H1 (cell line): ENCODE measurements around the gene CACNA1B. TPM values are rescaled to one million over a fixed set of nuclear protein-coding genes. Genes with fewer than 3 reads are reported as not detected.

Experiments used
- CTCF ChIA-PET: fragments of 300-600 bp; sonication (Branson Sonifier 250); formaldehyde crosslinking; loops from one replicate; lab custom pipeline; 2021; ENCODE audit not compliant: partially characterized antibody; lab: Charles Lee
- POLR2A ChIA-PET: fragments of 300-600 bp; sonication (Branson Sonifier 250); formaldehyde crosslinking; loops from one replicate; lab custom pipeline; 2021; ENCODE audit warnings: inconsistent platforms; ENCODE audit not compliant: partially characterized antibody; lab: Charles Lee
- DNase-seq, 2 experiments: peaks; one replicate each; pipeline versions ENCODE4 v3.0.0 to v3.0.0-alpha.2; 2010 to 2022; ENCODE audit warnings: low spot score in 2 of 2, low read depth in 1 of 2, mixed read lengths in 1 of 2
- FAIRE-seq: peaks from 2 replicates; lab custom pipeline; 2011; peaks lifted over from hg19 to GRCh38; lab: Jason Lieb, UNC
- H2AFZ ChIP-seq: 2 replicates; pipeline ENCODE4 v1.8.1; 2012; ENCODE audit warnings: low read length, inconsistent platforms
- H2AK5ac ChIP-seq: 2 replicates; pipeline ENCODE4 v1.6.1; 2013; ENCODE audit warnings: low read depth, low read length
- H2BK120ac ChIP-seq: replicated peaks from 2 replicates; pipeline ENCODE3; 2013; ENCODE audit warnings: low read depth, low read length, inconsistent platforms
- H2BK12ac ChIP-seq: 2 replicates; pipeline ENCODE4 v1.6.1; 2013; ENCODE audit warnings: low read depth, low read length
- H2BK15ac ChIP-seq: 2 replicates; pipeline ENCODE4 v1.6.1; 2013; ENCODE audit warnings: low read length
- H2BK20ac ChIP-seq: 2 replicates; pipeline ENCODE4 v1.6.1; 2013; ENCODE audit warnings: low read length
- H2BK5ac ChIP-seq: 2 replicates; pipeline ENCODE4 v1.6.1; 2013; ENCODE audit warnings: low read depth, low read length
- H3K14ac ChIP-seq: 2 replicates; pipeline ENCODE4 v1.6.1; 2013; ENCODE audit warnings: inconsistent platforms; ENCODE audit not compliant: insufficient read length
- H3K18ac ChIP-seq: 2 replicates; pipeline ENCODE4 v1.6.1; 2013; ENCODE audit warnings: low read length; ENCODE audit errors: extremely low read depth
- H3K23ac ChIP-seq: 2 replicates; pipeline ENCODE4 v1.6.1; 2013; ENCODE audit warnings: inconsistent platforms; ENCODE audit not compliant: insufficient read length
- H3K23me2 ChIP-seq: 2 replicates; pipeline ENCODE4 v1.6.1; 2013; ENCODE audit warnings: low read depth, low read length
- H3K27ac ChIP-seq: 2 replicates; pipeline ENCODE4 v1.6.1; 2011; ENCODE audit warnings: low read depth, low read length, inconsistent platforms
- H3K27me3 ChIP-seq, 4 experiments: replicated peaks in 1 of 4; 1 replicate in 1 of 4; 2 replicates in 3 of 4; pipeline versions ENCODE4 v1.6.1 to v1.8.1; 2011 to 2013; ENCODE audit warnings: low read length in 3 of 4, mild to moderate bottlenecking in 3 of 4, inconsistent platforms in 2 of 4, mixed read lengths in 2 of 4, moderate library complexity in 1 of 4; ENCODE audit not compliant: control insufficient read depth in 3 of 4, insufficient read depth in 3 of 4; ENCODE audit errors: extremely low read depth in 1 of 4
- H3K36me3 ChIP-seq, 4 experiments: 2 replicates each; pipeline versions ENCODE4 v1.6.1 to v1.8.1; 2011 to 2013; ENCODE audit warnings: mild to moderate bottlenecking in 4 of 4, low read length in 3 of 4, moderate library complexity in 2 of 4, control low read depth in 1 of 4, inconsistent platforms in 1 of 4; ENCODE audit not compliant: insufficient read depth in 4 of 4, control insufficient read depth in 2 of 4
- H3K4ac ChIP-seq: replicated peaks from 2 replicates; pipeline ENCODE3; 2013; ENCODE audit warnings: low read length, low read depth, mixed read lengths, inconsistent platforms; ENCODE audit not compliant: insufficient read length
- H3K4me1 ChIP-seq, 4 experiments: replicated peaks in 1 of 4; 1 replicate in 1 of 4; 2 replicates in 3 of 4; pipeline versions ENCODE4 v1.6.1 to v1.8.1; 2011 to 2013; ENCODE audit warnings: low read length in 3 of 4, inconsistent platforms in 2 of 4, mixed read lengths in 1 of 4; ENCODE audit not compliant: insufficient read depth in 4 of 4, control insufficient read depth in 3 of 4
- H3K4me2 ChIP-seq, 2 experiments: 2 replicates each; pipeline versions ENCODE4 v1.6.1 to v1.8.1; 2011 to 2013; ENCODE audit warnings: low read depth in 2 of 2, low read length in 2 of 2, control low read depth in 1 of 2, inconsistent platforms in 1 of 2, mild to moderate bottlenecking in 1 of 2; ENCODE audit not compliant: insufficient read depth in 1 of 2
- H3K4me3 ChIP-seq, 4 experiments: fragments of 200-600, 300-600 bp in 1 of 4; sonication (generic), shearing (Covaris generic), sonication (Bioruptor Twin) in 1 of 4; 2 replicates each; pipeline versions ENCODE4 v1.5.1 to v1.8.1; 2011 to 2016; ENCODE audit warnings: low read length in 4 of 4, low read depth in 3 of 4, control low read depth in 2 of 4, inconsistent platforms in 2 of 4, mild to moderate bottlenecking in 2 of 4, mixed read lengths in 1 of 4, moderate library complexity in 1 of 4; ENCODE audit not compliant: insufficient read depth in 2 of 4; ENCODE audit errors: extremely low read depth in 1 of 4
- H3K56ac ChIP-seq: replicated peaks from 2 replicates; pipeline ENCODE3; 2013; ENCODE audit warnings: low read depth, mild to moderate bottlenecking, mixed read lengths, low read length, inconsistent platforms; ENCODE audit not compliant: insufficient read length
- H3K79me1 ChIP-seq: 2 replicates; pipeline ENCODE4 v1.6.1; 2013; ENCODE audit warnings: low read depth, low read length, control low read depth
- H3K79me2 ChIP-seq, 2 experiments: 2 replicates each; pipeline versions ENCODE4 v1.6.1 to v1.8.1; 2012 to 2013; ENCODE audit warnings: low read length in 2 of 2, mild to moderate bottlenecking in 2 of 2, inconsistent platforms in 1 of 2; ENCODE audit not compliant: insufficient read depth in 2 of 2, control insufficient read depth in 1 of 2
- H3K9ac ChIP-seq, 4 experiments: replicated peaks in 1 of 4; 1 replicate in 1 of 4; 2 replicates in 3 of 4; pipeline versions ENCODE4 v1.6.1 to v1.8.1; 2011 to 2013; ENCODE audit warnings: low read depth in 3 of 4, low read length in 3 of 4, control low read depth in 2 of 4, mild to moderate bottlenecking in 2 of 4, moderate library complexity in 2 of 4, inconsistent platforms in 1 of 4; ENCODE audit errors: extremely low read depth in 1 of 4
- H3K9me3 ChIP-seq, 2 experiments: 2 replicates each; pipeline versions ENCODE4 v1.6.1 to v1.8.1; 2012 to 2013; ENCODE audit warnings: mild to moderate bottlenecking in 2 of 2, moderate library complexity in 2 of 2, control low read depth in 1 of 2, inconsistent platforms in 1 of 2, low read depth in 1 of 2, low read length in 1 of 2, mixed read lengths in 1 of 2; ENCODE audit not compliant: insufficient read depth in 2 of 2
- H4K20me1 ChIP-seq, 2 experiments: replicated peaks in 1 of 2; 2 replicates each; pipeline versions ENCODE3 to v1.8.1; 2011 to 2013; ENCODE audit warnings: inconsistent platforms in 2 of 2, low read length in 2 of 2, mild to moderate bottlenecking in 1 of 2; ENCODE audit not compliant: insufficient read depth in 2 of 2, control insufficient read depth in 1 of 2
- H4K5ac ChIP-seq: 2 replicates; pipeline ENCODE4 v1.6.1; 2013; ENCODE audit warnings: low read length, low read depth, mixed read lengths, inconsistent platforms; ENCODE audit not compliant: insufficient read length
- H4K8ac ChIP-seq: 2 replicates; pipeline ENCODE4 v1.8.0; 2013; ENCODE audit warnings: mild to moderate bottlenecking, moderate library complexity, low read length, inconsistent platforms; ENCODE audit not compliant: insufficient read depth; ENCODE audit errors: extremely low read depth
- H4K91ac ChIP-seq: replicated peaks from 2 replicates; pipeline ENCODE3; 2013; ENCODE audit warnings: low read length, mixed read lengths, inconsistent platforms; ENCODE audit not compliant: insufficient read length
- FOSL1 ChIP-seq: IDR thresholded peaks from 2 replicates; pipeline ENCODE4 v1.6.1; 2011; ENCODE audit warnings: mild to moderate bottlenecking, low read depth, low read length, moderate library complexity; ENCODE audit not compliant: insufficient read depth
- HDAC6 ChIP-seq: IDR thresholded peaks from one replicate; pipeline ENCODE4 v1.7.1; 2012; ENCODE audit warnings: low read depth, mild to moderate bottlenecking, inconsistent platforms, low read length, moderate library complexity
- MAFK ChIP-seq: IDR thresholded peaks from 2 replicates; pipeline ENCODE4 v1.6.1; 2012; ENCODE audit warnings: low read depth, mild to moderate bottlenecking, improper control_type of control experiment, low read length
- POU5F1 ChIP-seq: IDR thresholded peaks from 2 replicates; pipeline ENCODE4 v1.6.1; 2011; ENCODE audit warnings: low read depth, mild to moderate bottlenecking, low read length, moderate library complexity
- WGBS, 2 experiments: shearing (Covaris generic) in 1 of 2; methylation state at CpG; one replicate each; pipeline versions ENCODE4 v1.1.6 to v1.1.7; 2013 to 2015; ENCODE audit warnings: low lambda C conversion rate in 2 of 2, mixed read lengths in 2 of 2, inconsistent platforms in 1 of 2, low coverage in 1 of 2, missing lambda C conversion rate in 1 of 2; ENCODE audit not compliant: insufficient replicate concordance in 2 of 2, insufficient coverage in 1 of 2, insufficient read length in 1 of 2; ENCODE audit errors: extremely low coverage in 1 of 2, missing lambda C conversion rate in 1 of 2; 5-methylcytosine and 5-hydroxymethylcytosine counted together
- polyA plus RNA-seq, 7 experiments: library from polyadenylated mRNA; depleted of rRNA in 3 of 7; stranded (reverse) in 5 of 7; unstranded in 2 of 7; fragments of >200 nt in 5 of 7; fragments of 200-250 nt in 2 of 7; gene quantifications; 1 replicate in 5 of 7; 2 replicates in 1 of 7; 4 replicates in 1 of 7; pipeline versions ENCODE4 v1.2.1 to v1.2.3, GENCODE V29; 2011 to 2013; ENCODE audit warnings: missing spikeins in 2 of 7, mixed read lengths in 2 of 7
- total RNA-seq: library from RNA; stranded (reverse); fragmentation: NEBNext Ultra II Directional; extraction: Animal tissue kit (Norgen Biotek cat#: 25700); gene quantifications from 2 replicates; pipeline ENCODE4 v1.2.1, GENCODE V29; 2021
- TF ChIP-seq, protein P1 (sequence below): IDR thresholded peaks from 2 replicates; pipeline ENCODE4 v1.6.1; 2011; ENCODE audit warnings: low read length, improper control_type of control experiment

The CACNA1B gene
- total and polyA plus RNA-seq, 2 of the 8 experiments (the other 6 are each of a cell fraction or from before 2014, with no cell fraction given): 1.5 to 5.7 TPM

DNA sequence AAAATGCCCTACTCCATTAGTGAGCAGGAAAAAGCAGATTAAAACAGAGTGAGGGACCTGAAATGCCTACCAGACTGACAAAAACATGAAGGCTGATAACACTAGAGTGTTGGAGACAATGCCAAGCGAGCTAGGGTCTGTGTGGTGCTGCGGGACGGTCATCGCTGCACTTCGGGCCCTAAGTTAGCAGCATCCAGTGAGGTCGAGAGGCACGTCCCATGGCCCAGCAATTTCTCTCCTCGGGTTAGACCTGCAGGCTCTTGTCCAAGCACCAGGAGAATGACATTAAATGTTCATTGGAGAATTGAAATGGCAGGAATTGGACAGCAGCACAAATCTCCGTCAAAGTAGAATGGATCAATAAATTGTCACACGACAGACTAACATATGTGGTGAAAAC is 5.3 kb upstream of the CACNA1B start:
- Histone ChIP-seq H2BK20ac (no peak overlapping the region), H3K79me1 (no peaks in the 10 kb centered on the region), H4K91ac (no peak overlapping the region), H3K27ac (no peak overlapping the region), H3K9me3 (peaks cover 16 to 52% of the 10 kb centered on the region in 2 experiments; a peak in 3 of 4 replicates), H3K23me2 (peaks cover 2% of the 10 kb centered on the region; the same call in 1 of the 2 replicates), H2BK12ac (no peak overlapping the region), H3K18ac (no peak overlapping the region), H4K5ac (no peak overlapping the region), H2AFZ (no peak overlapping the region), H3K9ac (no peak overlapping the region), H3K4me3 (no peak overlapping the region), H3K79me2 (no peaks in the 10 kb centered on the region), H2BK5ac (no peak overlapping the region)
- POLR2A ChIA-PET: no interaction called here
- TF ChIP-seq MAFK (no peak), HDAC6 (no peak), POU5F1 (no peak), FOSL1 (no peak)
- TF ChIP-seq, protein P1, sequence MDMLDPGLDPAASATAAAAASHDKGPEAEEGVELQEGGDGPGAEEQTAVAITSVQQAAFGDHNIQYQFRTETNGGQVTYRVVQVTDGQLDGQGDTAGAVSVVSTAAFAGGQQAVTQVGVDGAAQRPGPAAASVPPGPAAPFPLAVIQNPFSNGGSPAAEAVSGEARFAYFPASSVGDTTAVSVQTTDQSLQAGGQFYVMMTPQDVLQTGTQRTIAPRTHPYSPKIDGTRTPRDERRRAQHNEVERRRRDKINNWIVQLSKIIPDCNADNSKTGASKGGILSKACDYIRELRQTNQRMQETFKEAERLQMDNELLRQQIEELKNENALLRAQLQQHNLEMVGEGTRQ: no peak
- TF ChIP-seq, all 59 proteins: peak for 0
- Histone ChIP-seq H3K36me3 (no peaks in the 10 kb centered on the region), H3K4me2 (no peak overlapping the region), H3K14ac (no peak overlapping the region), H3K23ac (no peak overlapping the region), H3K27me3 (peaks cover 0 to 8% (median 4%) of the 10 kb centered on the region in 4 experiments; a peak in 5 of 7 replicates), H3K4me1 (no peaks in the 10 kb centered on the region; a peak in 1 of 7 replicates), H2AK5ac (no peak overlapping the region), H3K56ac (no peak overlapping the region), H4K20me1 (peaks cover 0 to 3% of the 10 kb centered on the region in 2 experiments), H4K8ac (no peak overlapping the region), H3K4ac (no peak overlapping the region), H2BK120ac (no peak overlapping the region), H2BK15ac (0 out of 2 replicates have a peak overlapping the region, but pooled peaks have one; percentile 38)
- DNase-seq: no peak
- 90% methylated on average over 10 of the region's 10 CpGs; no CpG with 5 or more reads in 1 of the 2 experiments for WGBS, 2 experiments
- CTCF ChIA-PET: no interaction called here
- FAIRE-seq: no peak
